ENCODE data around the gene ATP11B.

DNA sequence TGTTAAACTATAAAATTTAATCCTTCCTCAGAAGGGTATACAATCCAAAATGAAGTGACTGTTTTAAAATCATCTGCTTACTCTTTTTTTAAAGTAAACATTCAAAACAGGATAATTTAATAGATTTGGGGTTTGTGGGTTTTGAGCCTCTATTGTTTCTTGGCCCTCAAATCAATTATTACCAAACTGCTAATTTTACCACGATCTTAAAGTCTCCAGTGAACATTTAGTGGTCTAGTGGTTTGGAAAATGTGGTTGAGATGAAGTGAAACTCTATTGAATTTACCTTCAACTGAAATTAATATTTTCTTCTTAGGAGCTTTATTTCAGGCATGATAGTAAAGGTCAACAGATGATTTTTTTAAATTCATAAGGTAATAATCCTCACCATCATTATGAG is 11.2 kb upstream of the ATP11B start:
- TF ChIP-seq, protein P1, sequence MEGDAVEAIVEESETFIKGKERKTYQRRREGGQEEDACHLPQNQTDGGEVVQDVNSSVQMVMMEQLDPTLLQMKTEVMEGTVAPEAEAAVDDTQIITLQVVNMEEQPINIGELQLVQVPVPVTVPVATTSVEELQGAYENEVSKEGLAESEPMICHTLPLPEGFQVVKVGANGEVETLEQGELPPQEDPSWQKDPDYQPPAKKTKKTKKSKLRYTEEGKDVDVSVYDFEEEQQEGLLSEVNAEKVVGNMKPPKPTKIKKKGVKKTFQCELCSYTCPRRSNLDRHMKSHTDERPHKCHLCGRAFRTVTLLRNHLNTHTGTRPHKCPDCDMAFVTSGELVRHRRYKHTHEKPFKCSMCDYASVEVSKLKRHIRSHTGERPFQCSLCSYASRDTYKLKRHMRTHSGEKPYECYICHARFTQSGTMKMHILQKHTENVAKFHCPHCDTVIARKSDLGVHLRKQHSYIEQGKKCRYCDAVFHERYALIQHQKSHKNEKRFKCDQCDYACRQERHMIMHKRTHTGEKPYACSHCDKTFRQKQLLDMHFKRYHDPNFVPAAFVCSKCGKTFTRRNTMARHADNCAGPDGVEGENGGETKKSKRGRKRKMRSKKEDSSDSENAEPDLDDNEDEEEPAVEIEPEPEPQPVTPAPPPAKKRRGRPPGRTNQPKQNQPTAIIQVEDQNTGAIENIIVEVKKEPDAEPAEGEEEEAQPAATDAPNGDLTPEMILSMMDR (IDR thresholded peaks at IDR 0.05): no peak
- TF ChIP-seq POLR2A (IDR thresholded peaks at IDR 0.05) (no peak), POLR2AphosphoS5 (IDR thresholded peaks at IDR 0.05) (no peak), EP300 (IDR thresholded peaks at IDR 0.05; ENCODE audit: low read depth) (no peak)

Data from transverse colon (tissue), 4 donors.